ENCODE results near the gene BAG5.

The BAG5 gene

GRCh38 chr14:103509864-103510723 lies 52.4 kb downstream of the BAG5 start:
- H3K18ac ChIP-seq (ENCODE audit: low read length), result no peak overlapping the region
- no peak overlapping the region for H3K23ac ChIP-seq (ENCODE audit: low read depth, low read length, poor library complexity)
- H2BK12ac ChIP-seq (ENCODE audit: low read length), result no peak overlapping the region
- no peak overlapping the region for H2AK5ac ChIP-seq (ENCODE audit: low read depth, low read length)
- no peak overlapping the region for H3K4me3 ChIP-seq (ENCODE audit: low read length in 2 of 2)
- no peak overlapping the region for H3K4ac ChIP-seq (ENCODE audit: low read length)
- no CpG with 5 or more reads among the region's 11 CpGs for WGBS, 2 donors (ENCODE audit: extremely low coverage in 2 of 2, insufficient read length in 2 of 2, insufficient replicate concordance in 1 of 2)
- no peak overlapping the region for H3K27ac ChIP-seq (replicated peaks; ENCODE audit: low read length)
- H2BK120ac ChIP-seq (ENCODE audit: low read depth, low read length), result no peak overlapping the region
- H3K4me2 ChIP-seq (ENCODE audit: insufficient read depth, low read length, poor library complexity, severe bottlenecking), result no peak overlapping the region
- no peak overlapping the region for H4K91ac ChIP-seq (ENCODE audit: low read depth, low read length, poor library complexity)
- DNase-seq (ENCODE audit: low spot score), result no peak
- H2BK5ac ChIP-seq (ENCODE audit: low read length), result no peak overlapping the region
- H3K9ac ChIP-seq (ENCODE audit: low read depth, low read length, poor library complexity), result no peak overlapping the region
- no peak overlapping the region for H2BK15ac ChIP-seq (ENCODE audit: low read length)
- H3K79me1 ChIP-seq (ENCODE audit: low read depth, low read length), result no peaks in the 10 kb centered on the region
- H4K8ac ChIP-seq (ENCODE audit: low read depth, low read length), result no peak overlapping the region
- H3K27me3 ChIP-seq (ENCODE audit: control insufficient read depth in 3 of 3, insufficient read depth in 3 of 3, low read depth in 1 of 3, low read length in 3 of 3), result no peaks in the 10 kb centered on the region
- H2AFZ ChIP-seq (ENCODE audit: low read length), result no peak overlapping the region
- no peak overlapping the region for H3K14ac ChIP-seq (ENCODE audit: low read length)
- H3K4me1 ChIP-seq (ENCODE audit: control insufficient read depth in 2 of 2, insufficient read depth in 1 of 2, low read depth in 1 of 2, low read length in 2 of 2), result peaks cover 0 to 5% of the 10 kb centered on the region in 2 donors
- H3K9me3 ChIP-seq (replicated peaks in 1 of 2; ENCODE audit: control insufficient read depth in 2 of 2, insufficient read depth in 1 of 2, low read depth in 1 of 2, low read length in 2 of 2), result no peaks in the 10 kb centered on the region
- H3K36me3 ChIP-seq (replicated peaks in 1 of 2; ENCODE audit: control insufficient read depth in 2 of 2, insufficient read depth in 2 of 2, low read length in 2 of 2), result peaks cover 16 to 72% of the 10 kb centered on the region in 2 donors

- DNase-seq (ENCODE audit: low spot score), result no peak
- Histone ChIP-seq H2BK12ac (ENCODE audit: low read length) (no peak overlapping the region), H2BK5ac (ENCODE audit: low read length) (no peak overlapping the region), H3K27me3 (ENCODE audit: control insufficient read depth in 3 of 3, insufficient read depth in 3 of 3, low read depth in 1 of 3, low read length in 3 of 3) (no peaks in the 10 kb centered on the region), H3K36me3 (replicated peaks in 1 of 2; ENCODE audit: control insufficient read depth in 2 of 2, insufficient read depth in 2 of 2, low read length in 2 of 2) (peaks cover 25 to 84% of the 10 kb centered on the region in 2 donors), H3K14ac (ENCODE audit: low read length) (no peak overlapping the region), H3K27ac (replicated peaks; ENCODE audit: low read length) (no peak overlapping the region), H3K23ac (ENCODE audit: low read depth, low read length, poor library complexity) (no peak overlapping the region), H3K9me3 (replicated peaks in 1 of 2; ENCODE audit: control insufficient read depth in 2 of 2, insufficient read depth in 1 of 2, low read depth in 1 of 2, low read length in 2 of 2) (no peaks in the 10 kb centered on the region), H3K4ac (ENCODE audit: low read length) (no peak overlapping the region), H2AFZ (ENCODE audit: low read length) (no peak overlapping the region), H3K4me1 (ENCODE audit: control insufficient read depth in 2 of 2, insufficient read depth in 1 of 2, low read depth in 1 of 2, low read length in 2 of 2) (peaks cover 0 to 5% of the 10 kb centered on the region in 2 donors), H4K8ac (ENCODE audit: low read depth, low read length) (no peak overlapping the region), H3K79me1 (ENCODE audit: low read depth, low read length) (no peaks in the 10 kb centered on the region), H3K18ac (ENCODE audit: low read length) (no peak overlapping the region), H3K4me3 (ENCODE audit: low read length in 2 of 2) (no peak overlapping the region), H4K91ac (ENCODE audit: low read depth, low read length, poor library complexity) (no peak overlapping the region), H2AK5ac (ENCODE audit: low read depth, low read length) (no peak overlapping the region), H2BK15ac (ENCODE audit: low read length) (no peak overlapping the region), H3K9ac (ENCODE audit: low read depth, low read length, poor library complexity) (no peak overlapping the region), H2BK120ac (ENCODE audit: low read depth, low read length) (no peak overlapping the region), H3K4me2 (ENCODE audit: insufficient read depth, low read length, poor library complexity, severe bottlenecking) (no peak overlapping the region)
- no CpG with 5 or more reads among the region's 16 CpGs for WGBS, 2 donors (ENCODE audit: extremely low coverage in 2 of 2, insufficient read length in 2 of 2, insufficient replicate concordance in 1 of 2)
These were observed 53.7 kb downstream of the BAG5 start for GRCh38 chr14:103508521-103509329.

DNA sequence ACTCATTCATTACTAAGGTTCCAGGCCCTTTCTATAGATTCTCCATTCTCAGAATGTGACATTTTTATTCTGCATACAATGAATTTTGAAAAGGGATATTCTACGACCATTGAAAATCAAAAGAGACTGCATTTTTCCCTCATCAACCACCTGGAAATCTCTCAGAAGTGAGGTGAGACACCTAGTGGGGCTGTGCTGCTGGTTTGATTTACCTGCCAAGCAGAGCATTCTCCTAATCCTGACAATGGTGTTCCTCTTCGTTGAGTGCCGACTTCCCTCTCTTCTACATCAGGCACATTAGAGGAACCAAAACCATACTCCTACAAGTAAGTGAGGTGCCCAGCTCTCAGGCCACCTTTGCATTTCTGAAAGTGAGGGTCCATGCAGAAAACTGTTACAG lies 54.7 kb downstream of the BAG5 start:
- no peak overlapping the region for H2BK5ac ChIP-seq (ENCODE audit: low read length)
- peaks cover 27 to 88% of the 10 kb centered on the region in 2 donors for H3K36me3 ChIP-seq (replicated peaks in 1 of 2; ENCODE audit: control insufficient read depth in 2 of 2, insufficient read depth in 2 of 2, low read length in 2 of 2)
- no peak overlapping the region for H2AFZ ChIP-seq (ENCODE audit: low read length)
- no peak overlapping the region for H3K14ac ChIP-seq (ENCODE audit: low read length)
- no peak overlapping the region for H3K23ac ChIP-seq (ENCODE audit: low read depth, low read length, poor library complexity)
- no peak overlapping the region for H4K8ac ChIP-seq (ENCODE audit: low read depth, low read length)
- H3K18ac ChIP-seq (ENCODE audit: low read length), result no peak overlapping the region
- no peak overlapping the region for H3K27ac ChIP-seq (replicated peaks; ENCODE audit: low read length)
- H3K9me3 ChIP-seq (replicated peaks in 1 of 2; ENCODE audit: control insufficient read depth in 2 of 2, insufficient read depth in 1 of 2, low read depth in 1 of 2, low read length in 2 of 2), result no peaks in the 10 kb centered on the region
- no peaks in the 10 kb centered on the region for H3K79me1 ChIP-seq (ENCODE audit: low read depth, low read length)
- H2BK15ac ChIP-seq (ENCODE audit: low read length), result no peak overlapping the region
- no peak overlapping the region for H3K4me3 ChIP-seq (ENCODE audit: low read length in 2 of 2)
- H2BK12ac ChIP-seq (ENCODE audit: low read length), result no peak overlapping the region
- DNase-seq (ENCODE audit: low spot score), result no peak
- no peaks in the 10 kb centered on the region for H3K27me3 ChIP-seq (ENCODE audit: control insufficient read depth in 3 of 3, insufficient read depth in 3 of 3, low read depth in 1 of 3, low read length in 3 of 3)
- H3K4me2 ChIP-seq (ENCODE audit: insufficient read depth, low read length, poor library complexity, severe bottlenecking), result no peak overlapping the region
- no peak overlapping the region for H3K9ac ChIP-seq (ENCODE audit: low read depth, low read length, poor library complexity)
- no CpG with 5 or more reads among the region's 3 CpGs for WGBS, 2 donors (ENCODE audit: extremely low coverage in 2 of 2, insufficient read length in 2 of 2, insufficient replicate concordance in 1 of 2)
- no peak overlapping the region for H3K4ac ChIP-seq (ENCODE audit: low read length)
- H2BK120ac ChIP-seq (ENCODE audit: low read depth, low read length), result no peak overlapping the region
- H4K91ac ChIP-seq (ENCODE audit: low read depth, low read length, poor library complexity), result no peak overlapping the region
- H3K4me1 ChIP-seq (ENCODE audit: control insufficient read depth in 2 of 2, insufficient read depth in 1 of 2, low read depth in 1 of 2, low read length in 2 of 2), result no peaks in the 10 kb centered on the region
- no peak overlapping the region for H2AK5ac ChIP-seq (ENCODE audit: low read depth, low read length)

All from neuronal stem cell (in vitro differentiated cells).